GM04503 (cell line): ENCODE measurements around the gene CFAP91.

Source experiments
- DNase-seq: peaks from one replicate; pipeline ENCODE4 v3.0.0-alpha.2; 2012; ENCODE audit warnings: low read depth

The CFAP91 gene

DNA sequence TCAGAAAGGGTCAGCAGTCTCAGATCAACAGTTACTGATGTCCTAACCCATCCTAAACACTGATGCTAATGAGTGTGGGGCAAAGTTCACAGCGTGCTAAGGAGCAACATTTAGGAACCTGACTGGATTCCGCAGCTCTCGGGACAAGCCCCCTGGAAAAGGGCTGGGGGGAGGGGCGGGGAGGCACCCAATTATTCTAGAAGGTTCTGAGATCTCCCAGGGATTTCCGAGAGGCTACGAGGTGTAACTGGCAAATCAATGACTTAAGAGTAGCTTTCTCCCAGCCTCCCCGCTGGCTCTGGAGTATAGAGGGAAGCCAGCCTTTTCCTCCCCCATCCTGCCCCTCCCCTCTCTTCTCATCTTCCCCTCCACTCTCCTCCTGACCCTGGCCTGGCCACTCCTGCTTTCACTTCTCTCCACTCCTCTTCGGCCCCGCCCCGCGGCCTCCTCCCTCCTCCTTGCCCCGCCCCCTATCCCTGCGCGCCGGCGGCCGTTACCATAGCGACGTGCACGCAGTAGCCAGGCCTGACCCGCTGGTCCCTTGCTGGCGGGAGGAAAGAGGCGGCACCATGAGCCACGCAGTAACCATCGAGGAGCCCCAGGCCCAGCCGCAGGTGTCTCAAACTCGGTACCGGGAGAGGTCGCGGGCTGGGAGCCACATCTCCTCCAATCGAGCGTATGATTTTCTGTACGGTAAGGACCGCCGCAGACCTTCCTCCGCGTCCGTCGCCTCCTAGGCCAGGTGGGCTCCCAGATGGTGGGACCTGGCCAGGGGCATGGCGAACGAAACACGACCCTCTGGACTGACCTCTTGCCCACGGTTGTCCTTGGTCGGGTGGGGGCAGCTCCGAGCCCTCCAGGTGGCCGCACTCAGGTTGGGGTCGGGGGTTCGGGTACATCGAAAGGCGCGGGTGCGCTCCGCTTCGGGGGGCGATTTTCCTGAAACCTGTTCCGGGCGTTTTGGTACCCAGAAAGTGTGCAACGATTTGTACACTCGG lies at the start of gene CFAP91:
CFAP91 (plus strand) TSS at position 493 of the 998 bp plus-strand sequence; CDS start at position 570, 77 bp downstream.
- DNase-seq: peak; percentile 28

DNA sequence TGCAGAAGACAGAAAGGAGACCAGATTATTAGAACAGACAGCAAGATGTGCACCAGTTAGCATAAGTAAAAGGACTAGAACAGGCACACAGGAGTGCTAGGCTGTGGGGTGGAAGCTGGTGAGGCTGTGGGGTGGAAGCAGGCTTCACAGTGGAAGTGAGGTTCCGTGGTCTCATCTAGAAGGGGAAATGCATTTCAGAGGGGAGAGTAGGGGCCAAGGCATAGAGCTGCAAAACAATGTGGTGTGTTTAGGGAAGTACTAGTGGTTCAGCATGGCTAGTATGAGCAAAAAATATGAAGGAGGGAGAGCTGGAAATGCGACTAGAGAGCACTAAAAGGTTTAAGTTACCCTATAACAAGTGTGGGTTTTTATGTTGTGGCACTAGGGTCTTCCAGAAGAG lies 48.9 kb upstream of the CFAP91 start:
- no peak for DNase-seq

DNA sequence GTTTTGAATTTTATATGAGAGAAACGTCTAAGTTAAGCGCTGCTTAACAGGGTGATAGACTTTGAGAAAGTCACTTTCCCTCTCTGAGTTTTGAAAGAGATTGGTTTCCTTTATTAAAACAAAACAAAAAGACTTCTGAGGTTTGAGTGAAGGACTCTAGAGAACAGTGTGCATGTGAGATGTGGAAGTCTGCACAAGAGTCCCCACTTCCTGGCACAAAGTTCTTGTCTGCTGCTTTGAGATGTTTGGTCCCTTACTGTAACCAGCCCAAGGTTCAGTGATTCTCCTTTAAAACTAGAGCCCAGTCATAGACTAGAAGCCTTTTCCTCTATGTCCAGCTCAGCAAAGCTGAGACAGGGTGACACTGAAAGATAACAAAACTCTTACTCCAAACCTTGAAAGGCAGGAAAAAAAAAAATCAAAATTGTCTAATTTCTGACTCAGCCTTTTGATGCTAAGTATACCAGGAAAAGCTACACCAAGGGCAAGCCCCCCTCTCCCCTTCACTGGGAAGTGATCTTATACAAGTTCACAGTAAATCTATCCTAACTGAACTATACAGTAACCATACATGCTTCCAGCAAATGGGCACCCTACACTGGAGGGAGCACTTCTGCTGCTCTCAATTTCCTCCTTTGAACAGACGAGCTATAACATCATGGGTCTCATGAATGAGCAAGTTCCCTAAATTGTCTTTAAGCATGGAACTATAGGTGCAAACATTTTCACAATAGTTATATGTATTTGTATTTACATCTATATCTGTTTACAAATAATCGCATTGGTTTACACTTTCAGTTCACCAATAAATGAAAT lies 44.7 kb upstream of the CFAP91 start:
- DNase-seq: no peak

DNA sequence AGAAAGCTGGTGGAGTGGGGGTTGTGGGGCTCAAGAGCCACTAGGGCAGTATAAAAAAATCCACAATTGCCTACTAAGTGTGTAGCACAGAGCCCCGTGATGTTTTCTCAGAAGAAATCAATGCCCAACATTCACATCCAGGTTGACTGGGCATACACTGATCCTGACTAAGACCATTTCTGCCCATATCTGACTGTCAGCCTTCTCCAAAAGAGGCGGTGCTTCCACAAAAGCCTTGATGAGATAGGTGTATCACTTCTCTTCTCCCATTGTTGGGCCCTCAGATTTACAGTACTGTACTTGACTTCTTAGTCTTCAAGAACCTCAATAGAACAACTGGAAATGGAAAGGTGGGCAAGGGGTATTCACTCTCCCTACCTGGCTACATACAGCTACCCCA lies 43.8 kb upstream of the CFAP91 start:
- DNase-seq: no peak

GRCh38 chr3:119659606-119660291 lies 43.1 kb upstream of the CFAP91 start:
- no peak for DNase-seq

DNA sequence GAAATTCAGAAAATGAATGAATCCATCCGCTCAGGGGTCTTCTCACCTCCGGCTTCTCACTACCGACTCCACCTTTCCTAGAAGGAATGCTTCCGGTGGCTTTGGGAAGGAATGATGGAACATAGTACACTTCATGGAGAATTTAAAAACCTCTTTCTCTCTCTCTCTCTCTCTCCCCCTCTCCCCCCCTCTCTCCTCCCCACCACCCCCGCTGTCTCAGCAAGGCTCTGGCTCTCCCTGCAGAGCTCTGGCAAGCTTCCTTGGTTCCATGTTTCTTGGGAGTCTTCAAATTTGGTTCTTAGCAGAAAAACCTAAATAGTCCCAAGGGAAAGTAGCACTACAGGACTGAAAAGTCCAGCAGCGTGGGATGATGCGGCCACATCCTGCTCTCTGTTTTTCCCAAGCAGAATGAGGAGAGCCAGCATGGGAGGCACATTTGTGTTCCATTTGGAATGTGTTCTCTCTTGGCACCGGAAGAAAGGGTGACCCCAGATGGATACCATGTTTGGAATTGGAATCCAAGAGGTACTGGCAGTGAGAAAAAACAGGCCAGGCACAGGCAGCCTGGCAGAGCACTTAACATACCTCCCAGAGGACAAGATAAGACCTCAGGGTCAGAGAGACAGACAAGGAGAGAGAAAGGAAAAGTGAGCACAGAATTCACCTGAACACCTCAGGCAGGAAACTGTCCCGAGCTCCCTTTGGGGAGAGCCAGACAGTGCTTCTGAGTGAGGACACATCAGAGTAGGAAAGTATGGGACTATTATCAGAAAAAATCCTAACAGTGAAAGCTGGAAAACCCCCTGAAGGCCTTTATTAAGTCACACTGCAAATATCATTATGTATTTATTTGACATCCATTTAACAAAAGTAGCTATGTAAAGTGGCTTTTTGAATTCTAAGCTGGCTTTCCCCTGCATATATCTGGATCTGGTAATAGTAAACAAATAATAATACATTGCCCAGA lies 42.1 kb upstream of the CFAP91 start, which contains the start of gene POPDC2:
POPDC2 (minus strand) TSS at position 116 of the 967 bp plus-strand sequence. CDS start 166 bp downstream, outside the sequence.
- no peak for DNase-seq

DNA sequence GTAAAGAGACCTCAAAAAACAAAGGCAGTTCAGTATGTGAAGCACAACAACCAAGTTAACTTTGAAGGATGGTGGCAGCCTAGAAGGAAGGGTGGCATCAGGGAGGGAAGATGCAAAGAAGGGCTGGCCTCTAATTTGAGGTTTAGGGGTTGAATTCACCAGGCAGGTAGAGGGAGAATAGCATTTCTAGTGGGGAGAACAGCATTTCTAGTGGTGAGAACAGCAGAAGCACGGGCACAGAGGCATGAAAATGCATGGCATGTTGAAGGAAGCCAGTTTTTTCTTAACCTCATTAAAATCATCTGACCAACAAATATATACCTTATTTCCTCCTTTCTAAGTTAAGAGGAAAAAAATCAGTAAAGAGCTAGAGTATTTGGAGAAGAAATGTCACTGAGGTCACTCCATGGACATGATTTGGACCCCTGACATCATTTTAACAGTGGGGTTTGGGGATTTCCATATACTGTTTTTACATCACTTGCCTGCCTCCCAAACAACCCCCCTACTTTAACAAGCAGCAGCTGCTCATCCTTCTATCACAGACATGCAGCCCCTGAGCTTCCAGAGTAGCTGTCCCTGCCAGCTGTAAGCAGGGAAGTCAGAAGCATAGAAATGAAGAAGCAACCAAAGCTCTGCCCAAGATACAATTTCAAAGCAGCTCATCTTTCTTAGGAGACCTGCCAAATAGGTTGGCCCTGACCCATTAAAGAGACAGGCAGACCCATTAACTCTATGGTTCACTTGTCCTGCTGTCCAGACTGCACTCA lies 40.0 kb upstream of the CFAP91 start:
- DNase-seq: no peak

GRCh38 chr3:119663885-119664284 lies 38.9 kb upstream of the CFAP91 start:
- DNase-seq: no peak

- no peak for DNase-seq
Observed at GRCh38 chr3:119664370-119664769, 38.5 kb upstream of the CFAP91 start.

DNA sequence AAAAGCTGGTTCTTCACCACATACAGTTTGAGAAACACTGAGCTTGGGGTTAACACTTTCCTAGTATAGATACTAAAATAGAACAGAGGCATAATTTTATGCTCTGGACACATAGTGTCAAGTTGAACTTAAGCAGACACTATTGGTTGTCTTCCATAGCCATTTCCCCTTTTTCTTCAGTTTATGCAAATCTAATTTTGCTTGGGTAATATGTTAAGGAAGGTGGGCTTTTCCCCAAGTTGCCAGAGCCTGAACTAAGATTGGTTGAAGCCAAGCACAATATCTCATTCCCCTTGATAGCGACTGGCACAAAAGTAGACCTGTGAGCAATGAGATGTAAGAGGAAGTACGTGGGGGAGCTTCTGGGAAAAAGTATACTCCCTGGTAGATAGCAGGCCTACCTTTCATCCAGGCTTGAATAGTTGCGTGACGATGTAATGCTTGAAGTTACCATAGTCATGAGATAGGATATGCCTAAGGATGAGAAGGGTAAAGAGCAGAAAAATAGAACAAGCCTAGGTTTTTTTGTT lies 37.9 kb upstream of the CFAP91 start:
- DNase-seq: no peak

GRCh38 chr3:119665954-119666559 lies 36.8 kb upstream of the CFAP91 start:
- no peak for DNase-seq

- no peak for DNase-seq
Observed at GRCh38 chr3:119669906-119670570, 32.8 kb upstream of the CFAP91 start.

GRCh38 chr3:119672776-119673175 lies 30.0 kb upstream of the CFAP91 start:
- no peak for DNase-seq

DNA sequence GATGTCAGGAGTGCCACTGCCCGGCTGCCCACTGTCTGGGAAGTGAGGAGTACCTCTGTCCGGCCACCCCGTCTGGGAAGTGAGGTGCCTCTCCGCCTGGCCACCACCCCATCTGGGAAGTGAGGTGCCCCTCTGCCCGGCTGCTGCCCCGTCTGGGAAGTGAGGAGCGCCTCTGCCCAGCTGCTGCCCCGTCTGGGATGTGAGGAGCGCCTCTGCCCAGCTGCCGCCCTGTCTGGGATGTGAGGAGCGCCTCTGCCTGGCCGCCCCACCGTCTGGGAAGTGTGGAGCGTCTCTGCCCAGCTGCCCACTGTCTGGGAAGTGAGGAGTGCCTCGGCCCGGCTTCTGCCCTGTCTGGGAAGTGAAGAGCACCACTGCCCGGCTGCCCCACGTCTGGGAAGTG lies 28.9 kb upstream of the CFAP91 start:
- no peak for DNase-seq

- DNase-seq: no peak
Observed at GRCh38 chr3:119675188-119675874, 27.5 kb upstream of the CFAP91 start.

- no peak for DNase-seq
Observed at GRCh38 chr3:119676020-119676419, 26.8 kb upstream of the CFAP91 start.

DNA sequence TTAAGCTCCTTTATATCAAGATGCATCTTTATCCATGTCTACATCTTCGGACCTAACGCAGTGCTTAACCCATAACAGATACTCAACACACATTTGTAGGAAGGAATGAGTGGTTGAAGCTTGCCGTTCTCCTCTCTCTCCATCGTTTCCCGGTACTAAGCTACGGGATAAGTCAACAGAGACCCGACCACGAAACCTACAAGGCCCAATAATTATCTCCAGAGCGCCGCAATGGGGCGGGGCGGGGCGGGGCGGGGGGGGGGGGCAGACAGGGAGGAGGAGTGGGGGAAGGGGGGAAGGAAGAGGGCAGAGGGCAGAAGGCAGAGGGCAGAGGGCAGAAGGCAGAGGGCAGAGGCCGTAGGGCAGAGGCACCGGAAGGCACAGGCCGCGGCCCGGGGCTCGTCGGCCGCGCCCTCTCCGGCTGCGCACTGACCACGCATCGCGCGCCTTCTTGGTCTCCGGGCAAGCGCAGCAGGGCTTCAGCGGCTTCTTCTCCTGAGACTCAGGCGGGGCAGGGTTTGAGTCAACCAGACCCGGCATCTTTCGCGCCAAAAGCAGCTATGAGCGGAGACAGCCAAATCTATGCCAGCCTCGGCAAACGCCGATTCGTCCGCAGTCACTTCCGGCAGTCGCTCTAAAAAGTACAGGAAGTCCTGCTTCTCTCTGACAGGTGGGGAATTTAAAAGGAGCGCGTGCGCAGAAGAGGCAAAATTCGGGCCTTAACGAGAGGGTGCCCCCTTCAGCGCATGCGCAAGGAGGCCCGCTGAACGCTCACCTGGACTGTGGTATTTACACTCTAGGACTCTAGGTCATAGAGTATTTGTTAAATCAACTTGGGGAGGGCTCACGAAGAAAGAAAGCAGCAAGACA lies 25.8 kb upstream of the CFAP91 start, which contains the start of gene COX17:
COX17 (minus strand) TSS at position 636 of the 870 bp plus-strand sequence; CDS start at position 540, 96 bp downstream.
- peak; percentile 74 for DNase-seq
